Measurements from ENCODE around the gene UBE2E2. TPM values are rescaled to one million over a fixed set of nuclear protein-coding genes. Genes with fewer than 3 reads are reported as not detected.

The UBE2E2 gene
- total RNA-seq, 4 donors from 2014 or later = 7.9 to 44.7 (median 26.6) TPM

DNA sequence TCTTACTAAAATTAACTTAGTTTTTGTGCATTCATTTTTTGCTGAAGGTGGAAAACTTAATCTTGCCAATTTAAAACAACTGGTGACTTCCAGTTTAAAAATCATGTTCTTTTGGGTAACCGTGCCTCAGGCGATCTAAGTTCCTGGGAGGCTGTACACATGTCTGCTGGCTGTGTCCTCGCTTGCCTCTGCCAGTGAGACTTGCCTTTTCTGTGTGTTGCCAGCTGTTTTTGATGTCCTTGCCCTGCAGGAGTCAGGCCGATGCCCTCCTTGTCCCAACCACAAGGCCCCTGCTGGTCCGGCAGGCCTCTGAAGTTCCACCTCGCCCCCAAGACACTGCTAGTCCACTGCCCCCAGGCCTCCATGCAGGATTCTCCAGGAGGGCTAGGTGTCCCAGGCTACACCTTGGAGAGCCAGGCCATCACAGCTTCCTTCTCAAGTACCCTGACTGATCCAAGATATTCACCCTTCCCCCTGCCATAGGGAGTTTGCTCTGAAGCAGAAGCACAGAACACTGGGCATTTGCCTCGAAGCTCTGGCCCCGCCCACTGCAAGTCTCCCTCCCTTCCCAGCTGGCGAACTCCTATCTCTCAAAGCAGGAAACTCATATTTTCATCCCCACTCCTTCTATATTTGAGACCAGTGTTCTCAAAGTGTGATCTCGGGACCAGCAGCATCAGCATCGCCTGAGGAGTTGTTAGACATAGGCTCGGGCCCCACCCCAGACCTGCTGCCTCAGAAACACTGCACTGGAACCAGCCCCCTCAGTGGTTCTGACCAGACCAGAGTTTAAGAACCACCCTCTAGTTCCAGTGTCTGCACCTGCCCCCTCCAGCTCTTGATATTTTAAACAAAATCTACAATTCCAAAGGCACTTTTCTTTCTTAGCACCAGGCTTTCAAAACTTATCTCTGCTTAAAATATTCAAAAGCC is 416.8 kb downstream of the UBE2E2 start:
- Histone ChIP-seq H3K9me3 (no peaks in the 10 kb centered on the region), H3K4me1 (no peaks in the 10 kb centered on the region), H3K4me3 (no peak overlapping the region), H3K27ac (no peak overlapping the region), H3K36me3 (no peaks in the 10 kb centered on the region), H3K27me3 (no peaks in the 10 kb centered on the region)
- DNase-seq (no peak), ATAC-seq (peak in 1 of 2 donors; percentile 10)
- in situ Hi-C loops (cut with MboI; ENCODE audit: low sequenced_read_pairs in 4 of 4) = no loop called here
- TF ChIP-seq, protein P1, sequence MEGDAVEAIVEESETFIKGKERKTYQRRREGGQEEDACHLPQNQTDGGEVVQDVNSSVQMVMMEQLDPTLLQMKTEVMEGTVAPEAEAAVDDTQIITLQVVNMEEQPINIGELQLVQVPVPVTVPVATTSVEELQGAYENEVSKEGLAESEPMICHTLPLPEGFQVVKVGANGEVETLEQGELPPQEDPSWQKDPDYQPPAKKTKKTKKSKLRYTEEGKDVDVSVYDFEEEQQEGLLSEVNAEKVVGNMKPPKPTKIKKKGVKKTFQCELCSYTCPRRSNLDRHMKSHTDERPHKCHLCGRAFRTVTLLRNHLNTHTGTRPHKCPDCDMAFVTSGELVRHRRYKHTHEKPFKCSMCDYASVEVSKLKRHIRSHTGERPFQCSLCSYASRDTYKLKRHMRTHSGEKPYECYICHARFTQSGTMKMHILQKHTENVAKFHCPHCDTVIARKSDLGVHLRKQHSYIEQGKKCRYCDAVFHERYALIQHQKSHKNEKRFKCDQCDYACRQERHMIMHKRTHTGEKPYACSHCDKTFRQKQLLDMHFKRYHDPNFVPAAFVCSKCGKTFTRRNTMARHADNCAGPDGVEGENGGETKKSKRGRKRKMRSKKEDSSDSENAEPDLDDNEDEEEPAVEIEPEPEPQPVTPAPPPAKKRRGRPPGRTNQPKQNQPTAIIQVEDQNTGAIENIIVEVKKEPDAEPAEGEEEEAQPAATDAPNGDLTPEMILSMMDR (IDR thresholded peaks at IDR 0.05 in 4 of 5, conservative IDR thresholded peaks at IDR 0.05 in 1 of 5) = no peak
- no peak for TF ChIP-seq POLR2A (IDR thresholded peaks at IDR 0.05)
- intact Hi-C loops (cut with DNase I; ENCODE audit: low total_unique reads) = no loop called here

DNA sequence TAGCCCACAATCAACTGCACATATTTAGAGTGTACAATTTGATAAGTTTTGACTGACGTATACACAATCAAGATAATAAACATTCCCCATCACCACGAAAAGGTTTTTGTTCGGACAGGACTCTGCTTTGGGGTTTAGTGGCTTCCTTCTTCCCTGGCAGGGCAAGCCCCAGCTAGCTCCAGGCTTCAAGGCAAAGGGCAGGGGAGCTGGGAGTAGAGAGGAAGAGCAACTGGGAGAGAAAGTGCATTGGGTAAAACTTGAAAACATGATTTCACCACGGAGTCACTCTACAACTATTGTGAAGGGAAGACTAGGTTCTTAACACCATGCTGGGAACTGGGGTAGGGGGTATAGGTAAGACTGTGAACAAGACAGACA is 417.5 kb downstream of the UBE2E2 start:
- Histone ChIP-seq H3K27me3 (no peaks in the 10 kb centered on the region), H3K4me3 (no peak overlapping the region), H3K27ac (no peak overlapping the region), H3K36me3 (no peaks in the 10 kb centered on the region), H3K9me3 (no peaks in the 10 kb centered on the region), H3K4me1 (no peaks in the 10 kb centered on the region)
- in situ Hi-C loops (cut with MboI; ENCODE audit: low sequenced_read_pairs in 4 of 4) = no loop called here
- ATAC-seq (no peak), DNase-seq (no peak)
- TF ChIP-seq POLR2A (IDR thresholded peaks at IDR 0.05) = no peak
- TF ChIP-seq, protein P1 (IDR thresholded peaks at IDR 0.05 in 4 of 5, conservative IDR thresholded peaks at IDR 0.05 in 1 of 5) = no peak
- intact Hi-C loops (cut with DNase I; ENCODE audit: low total_unique reads) = no loop called here

DNA sequence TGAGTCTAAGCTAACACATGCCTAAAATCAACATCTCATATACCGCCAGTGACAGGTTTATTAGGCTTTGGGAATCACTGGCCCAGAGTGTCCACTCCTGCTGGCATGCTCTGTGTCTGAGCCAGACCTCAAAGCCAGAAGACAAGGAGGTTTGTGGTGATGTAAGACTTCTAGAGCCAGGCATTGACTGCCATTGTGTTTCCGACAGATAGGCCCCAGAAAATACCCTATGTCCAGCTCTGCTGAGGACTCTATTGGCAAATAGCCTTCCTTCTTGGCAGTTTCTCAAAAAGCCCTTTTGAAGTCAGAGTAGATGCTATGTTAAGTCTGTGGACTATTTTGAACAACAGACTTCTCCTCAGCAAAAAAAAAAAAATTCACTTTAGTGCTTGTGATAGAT is 420.7 kb downstream of the UBE2E2 start:
- DNase-seq (no peak), ATAC-seq (no peak)
- no peak overlapping the region for H3K4me3 ChIP-seq
- in situ Hi-C loops (cut with MboI; ENCODE audit: low sequenced_read_pairs in 4 of 4) (no loop called here), intact Hi-C loops (cut with DNase I; ENCODE audit: low total_unique reads) (no loop called here)
- no peaks in the 10 kb centered on the region for H3K36me3 ChIP-seq
- H3K4me1 ChIP-seq = no peaks in the 10 kb centered on the region
- no peak for TF ChIP-seq POLR2A (IDR thresholded peaks at IDR 0.05)
- TF ChIP-seq, protein P1 (IDR thresholded peaks at IDR 0.05 in 4 of 5, conservative IDR thresholded peaks at IDR 0.05 in 1 of 5) = no peak
- H3K27me3 ChIP-seq = no peaks in the 10 kb centered on the region
- H3K9me3 ChIP-seq = no peaks in the 10 kb centered on the region
- no peak overlapping the region for H3K27ac ChIP-seq

DNA sequence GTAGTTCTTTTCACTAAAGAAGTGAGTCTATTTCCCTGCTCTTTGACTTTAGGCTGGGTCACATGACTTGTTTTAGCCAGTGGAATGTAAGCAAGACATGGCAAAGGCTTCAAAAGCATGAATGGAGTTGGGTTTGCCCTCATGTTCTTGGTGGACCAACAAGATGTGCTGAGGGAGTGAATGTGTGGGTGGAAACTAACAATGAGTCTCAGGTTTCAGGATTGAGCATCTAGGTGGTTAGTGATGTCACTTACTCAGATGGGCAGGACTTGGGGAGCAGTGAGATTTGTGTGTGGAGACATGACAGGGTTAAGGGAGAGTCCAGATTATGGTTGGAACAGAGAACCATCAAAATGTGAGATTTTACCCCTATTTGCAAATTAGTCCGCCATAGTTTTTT is 421.2 kb downstream of the UBE2E2 start:
- Histone ChIP-seq H3K27ac (no peak overlapping the region), H3K36me3 (no peaks in the 10 kb centered on the region), H3K27me3 (no peaks in the 10 kb centered on the region), H3K9me3 (no peaks in the 10 kb centered on the region), H3K4me3 (no peak overlapping the region), H3K4me1 (no peaks in the 10 kb centered on the region)
- in situ Hi-C loops (cut with MboI; ENCODE audit: low sequenced_read_pairs in 4 of 4) (no loop called here), intact Hi-C loops (cut with DNase I; ENCODE audit: low total_unique reads) (no loop called here)
- no peak for TF ChIP-seq POLR2A (IDR thresholded peaks at IDR 0.05)
- TF ChIP-seq, protein P1 (IDR thresholded peaks at IDR 0.05 in 4 of 5, conservative IDR thresholded peaks at IDR 0.05 in 1 of 5) = no peak
- no peak for DNase-seq
- no peak for ATAC-seq

Data from gastrocnemius medialis (tissue), 4 donors.